Measurements from ENCODE around the gene EWSR1.

The EWSR1 gene

DNA sequence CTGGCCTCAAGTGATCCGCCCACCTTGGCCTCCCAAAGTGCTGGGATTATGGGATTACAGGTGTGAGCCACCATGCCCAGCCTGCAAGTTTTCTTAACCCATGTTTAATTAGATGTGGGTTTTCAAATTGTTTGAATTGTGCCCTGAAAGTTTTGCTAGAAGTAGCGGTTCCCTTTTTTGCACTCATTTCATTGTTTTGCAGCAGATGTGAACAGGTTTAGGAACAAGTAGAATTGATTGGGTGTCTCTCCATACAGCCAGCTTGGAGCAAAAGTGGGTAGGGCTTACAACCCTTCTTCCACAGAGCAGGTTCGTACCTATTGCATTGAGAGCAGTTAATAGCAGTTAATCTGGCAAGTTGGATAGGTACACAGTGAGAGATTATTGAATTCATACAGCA is 16.1 kb downstream of the EWSR1 start:
- Histone ChIP-seq H3K27ac (ENCODE audit: insufficient read depth in 1 of 2, low read depth in 1 of 2, low read length in 2 of 2, poor library complexity in 1 of 2, severe bottlenecking in 2 of 2) (no peak overlapping the region), H3K9me3 (ENCODE audit: control extremely low read depth in 1 of 5, control insufficient read depth in 4 of 5, insufficient read depth in 2 of 5, low read depth in 1 of 5, low read length in 4 of 5) (no peaks in the 10 kb centered on the region), H3K27me3 (replicated peaks in 2 of 5; ENCODE audit: control insufficient read depth in 4 of 5, insufficient read depth in 5 of 5, low read length in 4 of 5) (no peaks in the 10 kb centered on the region), H3K4me1 (ENCODE audit: control extremely low read depth in 1 of 4, control insufficient read depth in 4 of 4, insufficient read depth in 4 of 4, low read length in 3 of 4) (no peaks in the 10 kb centered on the region), H3K36me3 (ENCODE audit: control insufficient read depth in 4 of 4, insufficient read depth in 4 of 4, low read length in 3 of 4) (peaks cover 27 to 92% (median 72%) of the 10 kb centered on the region in 4 experiments), H3K4me3 (ENCODE audit: control insufficient read depth in 1 of 7, extremely low read depth in 1 of 7, insufficient read depth in 4 of 7, low read depth in 2 of 7, low read length in 6 of 7) (no peak overlapping the region)
- POLR2A ChIA-PET = no interaction called here
- WGBS (ENCODE audit: insufficient coverage) = 96% methylated on average over 2 of the region's 3 CpGs
- CTCF ChIA-PET = interaction anchor here (0.9 to 5.4 kb wide), 4 partner anchors 11 to 17 kb away, joined by 3 to 23 read pairs (median 3); no protein-coding TSS in a partner anchor
- DNase-seq = no peak

- no peaks in the 10 kb centered on the region for H3K4me1 ChIP-seq (ENCODE audit: control extremely low read depth in 1 of 4, control insufficient read depth in 4 of 4, insufficient read depth in 4 of 4, low read length in 3 of 4)
- no peak overlapping the region for H3K27ac ChIP-seq (ENCODE audit: insufficient read depth in 1 of 2, low read depth in 1 of 2, low read length in 2 of 2, poor library complexity in 1 of 2, severe bottlenecking in 2 of 2)
- POLR2A ChIA-PET = no interaction called here
- DNase-seq = no peak
- CTCF ChIA-PET = interaction anchor here (5.4 kb wide), 1 partner anchor 16 kb away, joined by 23 read pairs; no protein-coding TSS in a partner anchor
- WGBS (ENCODE audit: insufficient coverage) = 80% methylated on average over 1 of the region's 2 CpGs
- peaks cover 29 to 99% (median 81%) of the 10 kb centered on the region in 4 experiments for H3K36me3 ChIP-seq (ENCODE audit: control insufficient read depth in 4 of 4, insufficient read depth in 4 of 4, low read length in 3 of 4)
- no peaks in the 10 kb centered on the region for H3K27me3 ChIP-seq (replicated peaks in 2 of 5; ENCODE audit: control insufficient read depth in 4 of 5, insufficient read depth in 5 of 5, low read length in 4 of 5)
- H3K4me3 ChIP-seq (ENCODE audit: control insufficient read depth in 1 of 7, extremely low read depth in 1 of 7, insufficient read depth in 4 of 7, low read depth in 2 of 7, low read length in 6 of 7) = no peak overlapping the region
- no peaks in the 10 kb centered on the region for H3K9me3 ChIP-seq (ENCODE audit: control extremely low read depth in 1 of 5, control insufficient read depth in 4 of 5, insufficient read depth in 2 of 5, low read depth in 1 of 5, low read length in 4 of 5)
Measured at GRCh38 chr22:29288837-29289236, 20.8 kb downstream of the EWSR1 start.

DNA sequence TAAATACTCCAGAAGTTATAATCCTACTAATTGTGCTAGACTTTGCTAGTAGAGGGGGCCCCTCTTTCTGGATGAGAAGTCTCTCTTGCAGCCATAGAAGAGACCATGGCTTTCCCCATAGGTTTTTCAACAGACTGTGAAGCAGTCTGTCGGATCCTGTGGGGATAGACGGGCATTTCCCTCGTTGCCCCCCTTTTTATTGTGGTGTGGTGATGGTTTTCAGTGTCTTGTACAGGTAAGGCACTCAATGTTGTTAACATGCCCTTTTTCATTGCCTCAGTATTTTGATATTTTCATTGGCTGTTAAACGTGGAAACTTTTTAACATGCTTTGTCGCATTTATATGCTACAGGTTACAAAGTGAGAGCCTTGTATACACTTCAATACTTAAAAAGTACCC is 22.0 kb downstream of the EWSR1 start:
- H3K9me3 ChIP-seq (ENCODE audit: control extremely low read depth in 1 of 5, control insufficient read depth in 4 of 5, insufficient read depth in 2 of 5, low read depth in 1 of 5, low read length in 4 of 5) = no peaks in the 10 kb centered on the region
- DNase-seq = no peak
- POLR2A ChIA-PET = interaction anchor here (1.0 to 1.2 kb wide), 2 partner anchors 13 to 20 kb away, joined by 3 read pairs; no protein-coding TSS in a partner anchor
- CTCF ChIA-PET = interaction anchor here (0.6 to 1.0 kb wide), 2 partner anchors 10 to 74 kb away, joined by 3 to 4 read pairs; no protein-coding TSS in a partner anchor
- no peaks in the 10 kb centered on the region for H3K4me1 ChIP-seq (ENCODE audit: control extremely low read depth in 1 of 4, control insufficient read depth in 4 of 4, insufficient read depth in 4 of 4, low read length in 3 of 4)
- H3K36me3 ChIP-seq (ENCODE audit: control insufficient read depth in 4 of 4, insufficient read depth in 4 of 4, low read length in 3 of 4) = peaks cover 29 to 98% (median 80%) of the 10 kb centered on the region in 4 experiments
- no peaks in the 10 kb centered on the region for H3K27me3 ChIP-seq (replicated peaks in 2 of 5; ENCODE audit: control insufficient read depth in 4 of 5, insufficient read depth in 5 of 5, low read length in 4 of 5)
- no peak overlapping the region for H3K4me3 ChIP-seq (ENCODE audit: control insufficient read depth in 1 of 7, extremely low read depth in 1 of 7, insufficient read depth in 4 of 7, low read depth in 2 of 7, low read length in 6 of 7)
- no peak overlapping the region for H3K27ac ChIP-seq (ENCODE audit: insufficient read depth in 1 of 2, low read depth in 1 of 2, low read length in 2 of 2, poor library complexity in 1 of 2, severe bottlenecking in 2 of 2)
- 95% methylated on average over 3 of the region's 5 CpGs for WGBS (ENCODE audit: insufficient coverage)

GRCh38 chr22:29291215-29291614 is 23.1 kb downstream of the EWSR1 start:
- WGBS (ENCODE audit: insufficient coverage) = 100% methylated on average over 1 of the region's 7 CpGs
- POLR2A ChIA-PET = interaction anchor here (1.0 to 1.2 kb wide), 2 partner anchors 12 to 21 kb away, joined by 3 read pairs; no protein-coding TSS in a partner anchor
- Histone ChIP-seq H3K4me1 (ENCODE audit: control extremely low read depth in 1 of 4, control insufficient read depth in 4 of 4, insufficient read depth in 4 of 4, low read length in 3 of 4) (no peaks in the 10 kb centered on the region), H3K36me3 (ENCODE audit: control insufficient read depth in 4 of 4, insufficient read depth in 4 of 4, low read length in 3 of 4) (peaks cover 35 to 99% (median 82%) of the 10 kb centered on the region in 4 experiments), H3K4me3 (ENCODE audit: control insufficient read depth in 1 of 7, extremely low read depth in 1 of 7, insufficient read depth in 4 of 7, low read depth in 2 of 7, low read length in 6 of 7) (no peak overlapping the region), H3K27me3 (replicated peaks in 2 of 5; ENCODE audit: control insufficient read depth in 4 of 5, insufficient read depth in 5 of 5, low read length in 4 of 5) (no peaks in the 10 kb centered on the region), H3K9me3 (ENCODE audit: control extremely low read depth in 1 of 5, control insufficient read depth in 4 of 5, insufficient read depth in 2 of 5, low read depth in 1 of 5, low read length in 4 of 5) (no peaks in the 10 kb centered on the region), H3K27ac (ENCODE audit: insufficient read depth in 1 of 2, low read depth in 1 of 2, low read length in 2 of 2, poor library complexity in 1 of 2, severe bottlenecking in 2 of 2) (no peak overlapping the region)
- peak in 1 of 3 donors; percentile 49 for DNase-seq
- CTCF ChIA-PET = interaction anchor here (1.0 to 1.1 kb wide), 2 partner anchors 11 kb away, joined by 3 to 4 read pairs; no protein-coding TSS in a partner anchor

GRCh38 chr22:29292379-29292778 is 24.3 kb downstream of the EWSR1 start:
- no peaks in the 10 kb centered on the region for H3K9me3 ChIP-seq (ENCODE audit: control extremely low read depth in 1 of 5, control insufficient read depth in 4 of 5, insufficient read depth in 2 of 5, low read depth in 1 of 5, low read length in 4 of 5)
- no peak overlapping the region for H3K4me3 ChIP-seq (ENCODE audit: control insufficient read depth in 1 of 7, extremely low read depth in 1 of 7, insufficient read depth in 4 of 7, low read depth in 2 of 7, low read length in 6 of 7)
- ChIA-PET CTCF (no interaction called here), POLR2A (no interaction called here)
- peaks cover 42 to 99% (median 84%) of the 10 kb centered on the region in 4 experiments for H3K36me3 ChIP-seq (ENCODE audit: control insufficient read depth in 4 of 4, insufficient read depth in 4 of 4, low read length in 3 of 4)
- DNase-seq = no peak
- no peaks in the 10 kb centered on the region for H3K4me1 ChIP-seq (ENCODE audit: control extremely low read depth in 1 of 4, control insufficient read depth in 4 of 4, insufficient read depth in 4 of 4, low read length in 3 of 4)
- H3K27me3 ChIP-seq (replicated peaks in 2 of 5; ENCODE audit: control insufficient read depth in 4 of 5, insufficient read depth in 5 of 5, low read length in 4 of 5) = no peaks in the 10 kb centered on the region
- no peak overlapping the region for H3K27ac ChIP-seq (ENCODE audit: insufficient read depth in 1 of 2, low read depth in 1 of 2, low read length in 2 of 2, poor library complexity in 1 of 2, severe bottlenecking in 2 of 2)

DNA sequence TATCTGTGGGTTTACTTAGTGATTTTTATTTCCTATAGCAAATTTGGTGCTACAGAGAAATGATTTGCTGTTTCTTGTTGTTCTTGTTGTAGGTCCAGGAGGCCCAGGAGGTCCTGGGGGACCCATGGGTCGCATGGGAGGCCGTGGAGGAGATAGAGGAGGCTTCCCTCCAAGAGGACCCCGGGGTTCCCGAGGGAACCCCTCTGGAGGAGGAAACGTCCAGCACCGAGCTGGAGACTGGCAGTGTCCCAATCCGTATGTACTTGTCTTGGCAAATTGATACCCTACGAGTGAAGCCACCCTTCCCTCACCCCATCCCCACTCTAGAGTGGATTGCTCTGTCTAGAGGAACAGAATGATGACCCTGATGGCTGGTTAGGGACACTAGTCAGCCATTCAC is 30.6 kb downstream of the EWSR1 start:
- Histone ChIP-seq H3K4me3 (ENCODE audit: control insufficient read depth in 1 of 7, extremely low read depth in 1 of 7, insufficient read depth in 4 of 7, low read depth in 2 of 7, low read length in 6 of 7) (no peak overlapping the region), H3K9me3 (ENCODE audit: control extremely low read depth in 1 of 5, control insufficient read depth in 4 of 5, insufficient read depth in 2 of 5, low read depth in 1 of 5, low read length in 4 of 5) (no peaks in the 10 kb centered on the region), H3K27me3 (replicated peaks in 2 of 5; ENCODE audit: control insufficient read depth in 4 of 5, insufficient read depth in 5 of 5, low read length in 4 of 5) (no peaks in the 10 kb centered on the region), H3K36me3 (ENCODE audit: control insufficient read depth in 4 of 4, insufficient read depth in 4 of 4, low read length in 3 of 4) (peaks cover 31 to 72% (median 66%) of the 10 kb centered on the region in 4 experiments), H3K27ac (ENCODE audit: insufficient read depth in 1 of 2, low read depth in 1 of 2, low read length in 2 of 2, poor library complexity in 1 of 2, severe bottlenecking in 2 of 2) (no peak overlapping the region), H3K4me1 (ENCODE audit: control extremely low read depth in 1 of 4, control insufficient read depth in 4 of 4, insufficient read depth in 4 of 4, low read length in 3 of 4) (peaks cover 0 to 15% (median 15%) of the 10 kb centered on the region in 4 experiments)
- ChIA-PET POLR2A (no interaction called here), CTCF (interaction anchor here (1.5 kb wide), 2 partner anchors 9 to 12 kb away, joined by 3 to 6 read pairs; no protein-coding TSS in a partner anchor)
- WGBS (ENCODE audit: insufficient coverage) = 93% methylated on average over 3 of the region's 8 CpGs
- DNase-seq = no peak

DNA sequence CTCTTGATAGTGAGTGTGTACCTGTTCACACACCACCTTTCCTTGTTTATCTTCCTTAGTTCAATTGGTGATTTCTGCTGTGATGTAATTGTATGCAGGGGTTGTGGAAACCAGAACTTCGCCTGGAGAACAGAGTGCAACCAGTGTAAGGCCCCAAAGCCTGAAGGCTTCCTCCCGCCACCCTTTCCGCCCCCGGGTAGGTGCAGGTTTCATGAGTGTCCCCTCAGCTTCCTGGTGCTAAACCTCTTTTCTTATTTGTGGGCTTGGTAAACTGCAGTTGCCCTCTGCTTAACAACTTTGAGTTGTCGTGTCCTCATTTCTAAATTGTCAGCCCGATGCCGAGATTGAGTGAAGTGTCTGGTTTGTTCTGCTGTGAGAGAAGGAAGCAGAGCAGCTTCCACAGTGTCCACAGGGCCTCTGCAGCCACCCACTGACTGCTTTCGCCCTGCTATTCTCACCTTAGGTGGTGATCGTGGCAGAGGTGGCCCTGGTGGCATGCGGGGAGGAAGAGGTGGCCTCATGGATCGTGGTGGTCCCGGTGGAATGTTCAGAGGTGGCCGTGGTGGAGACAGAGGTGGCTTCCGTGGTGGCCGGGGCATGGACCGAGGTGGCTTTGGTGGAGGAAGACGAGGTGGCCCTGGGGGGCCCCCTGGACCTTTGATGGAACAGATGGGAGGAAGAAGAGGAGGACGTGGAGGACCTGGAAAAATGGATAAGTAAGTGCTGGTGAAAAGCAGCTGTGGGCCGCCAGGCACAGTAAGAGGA is 31.2 kb downstream of the EWSR1 start:
- H3K4me3 ChIP-seq (ENCODE audit: control insufficient read depth in 1 of 7, extremely low read depth in 1 of 7, insufficient read depth in 4 of 7, low read depth in 2 of 7, low read length in 6 of 7) = no peak overlapping the region
- H3K4me1 ChIP-seq (ENCODE audit: control extremely low read depth in 1 of 4, control insufficient read depth in 4 of 4, insufficient read depth in 4 of 4, low read length in 3 of 4) = peaks cover 0 to 20% (median 19%) of the 10 kb centered on the region in 4 experiments
- 92% methylated on average over 18 of the region's 19 CpGs for WGBS (ENCODE audit: insufficient coverage)
- peaks cover 31 to 66% (median 64%) of the 10 kb centered on the region in 4 experiments for H3K36me3 ChIP-seq (ENCODE audit: control insufficient read depth in 4 of 4, insufficient read depth in 4 of 4, low read length in 3 of 4)
- H3K9me3 ChIP-seq (ENCODE audit: control extremely low read depth in 1 of 5, control insufficient read depth in 4 of 5, insufficient read depth in 2 of 5, low read depth in 1 of 5, low read length in 4 of 5) = no peaks in the 10 kb centered on the region
- no peak overlapping the region for H3K27ac ChIP-seq (ENCODE audit: insufficient read depth in 1 of 2, low read depth in 1 of 2, low read length in 2 of 2, poor library complexity in 1 of 2, severe bottlenecking in 2 of 2)
- ChIA-PET POLR2A (no interaction called here), CTCF (no interaction called here)
- H3K27me3 ChIP-seq (replicated peaks in 2 of 5; ENCODE audit: control insufficient read depth in 4 of 5, insufficient read depth in 5 of 5, low read length in 4 of 5) = no peaks in the 10 kb centered on the region
- no peak for DNase-seq
